Right cardiac atrium (tissue), 5 donors: ENCODE data around the gene TMLHE. TPM values are rescaled to one million over a fixed set of nuclear protein-coding genes. Genes with fewer than 3 reads are reported as not detected.
"Not testable (repeated sequence)": the region's sequence is repeated elsewhere in the genome, so short reads cannot be mapped to it uniquely, and the experiment has no call there.

Source experiments
- ATAC-seq, 2 donors: fragments of 200-7000 bp; cut with Tn5 transposase; one replicate each; pipeline versions ENCODE4 v1.8.0 to v1.9.1; 2020; ENCODE audit warnings: moderate library complexity in 2 of 2, mild to moderate bottlenecking in 1 of 2
- DNase-seq, 3 donors: peaks; one replicate each; pipeline ENCODE4 v3.0.0-alpha.2; 2020
- H3K27ac ChIP-seq: one replicate; pipeline ENCODE4 v1.5.1; 2013; ENCODE audit warnings: mild to moderate bottlenecking, low read length, control low read depth, moderate library complexity
- H3K27me3 ChIP-seq: one replicate; pipeline ENCODE4 v1.6.1; 2013; ENCODE audit not compliant: control insufficient read depth, insufficient read depth
- H3K4me1 ChIP-seq: one replicate; pipeline ENCODE4 v1.6.1; 2013; ENCODE audit warnings: low read length; ENCODE audit not compliant: control insufficient read depth, insufficient read depth
- H3K4me3 ChIP-seq: one replicate; pipeline ENCODE4 v1.5.1; 2013; ENCODE audit warnings: low read length, control low read depth
- H3K9me3 ChIP-seq: one replicate; pipeline ENCODE4 v1.6.1; 2013; ENCODE audit warnings: low read length; ENCODE audit not compliant: control insufficient read depth
- WGBS: extraction: QIAGEN DNeasy Blood & Tissue Kit; methylation state at CpG from one replicate; pipeline ENCODE4 v1.1.7; 2013; 5-methylcytosine and 5-hydroxymethylcytosine counted together
- intact Hi-C, 4 donors: fragments of 100-400 bp; cut with DNase I; formaldehyde crosslinking; loops; one replicate each; pipeline versions ENCODE4 v1.11.0 to v1.14.0; 2022 to 2023
- microRNA-seq, 2 donors: library from miRNA; unstranded; fragments of <30 nt; microRNA quantifications; one replicate each; pipeline ENCODE4 v1.2.0, GENCODE V29; 2020 to 2021
- polyA plus RNA-seq: library from polyadenylated mRNA; stranded (reverse); fragments of 200-250 nt; gene quantifications from one replicate; pipeline ENCODE4 v1.2.3, GENCODE V29; 2013
- total RNA-seq, 4 donors: library from RNA; stranded (reverse); fragmentation: NEBNext Ultra II Directional; extraction: Animal tissue kit (Norgen Biotek cat#: 25700); gene quantifications; one replicate each; pipeline ENCODE4 v1.2.1, GENCODE V29; 2021
- donor health status: healthy with polysubstance abuse.
- donor health status: DM: no; HTN: yes; CAD: no.
- donor health status: DM: no; HTN: no; CAD: no.
- donor health status: DM: no; HTN: yes; CAD: no; lungs with severe emphysema.
- donor health status: DM: yes; HTN: yes; CAD: no.

Gene TMLHE
- total and polyA plus RNA-seq, 5 donors: 16.3 to 37.0 (median 31.1) TPM

DNA sequence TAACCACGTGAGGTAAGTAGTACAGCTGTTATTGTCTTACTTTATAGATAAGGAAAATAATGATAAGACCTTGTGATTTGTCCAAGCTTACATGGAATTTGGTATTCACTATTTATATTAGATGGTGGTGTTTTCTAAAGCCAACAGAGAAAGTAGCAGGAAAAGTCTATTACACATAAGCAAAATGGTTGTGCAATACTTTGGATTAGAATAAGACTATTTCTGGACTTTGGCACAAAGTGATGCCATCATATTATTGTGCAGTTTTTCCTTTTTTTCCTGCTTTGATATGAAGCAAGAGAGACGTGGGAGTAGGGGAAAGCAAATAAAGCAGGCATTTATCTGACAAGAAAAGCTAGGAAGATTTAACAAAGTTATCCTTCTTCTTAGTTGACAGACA, 117.6 kb downstream of the TMLHE start:
- H3K27me3 ChIP-seq, H3K4me1 ChIP-seq, DNase-seq, H3K4me3 ChIP-seq, H3K27ac ChIP-seq, intact Hi-C loops, ATAC-seq, H3K9me3 ChIP-seq: not testable (repeated sequence)
- WGBS: no CpG with 5 or more reads among the region's 2 CpGs

DNA sequence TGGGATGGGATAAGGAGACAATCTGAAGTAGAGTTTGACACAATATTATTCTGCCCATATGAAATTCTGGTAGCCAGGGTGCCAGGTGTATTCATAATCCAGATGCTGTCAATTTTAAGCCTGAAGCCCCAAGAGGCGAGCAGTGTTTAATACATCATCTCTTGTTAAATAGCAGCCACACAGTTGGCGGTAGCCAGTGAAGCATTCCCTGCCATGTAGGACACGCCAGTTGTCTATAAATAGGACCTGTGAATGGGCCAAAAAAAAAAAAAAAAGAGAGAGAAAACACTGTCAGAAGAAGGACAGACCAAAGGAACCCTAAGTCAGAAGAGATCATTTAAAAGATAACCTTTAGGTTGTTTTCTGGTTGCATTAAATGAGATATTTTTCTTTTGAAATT, 121.3 kb downstream of the TMLHE start:
- H3K27ac ChIP-seq, H3K4me3 ChIP-seq, H3K27me3 ChIP-seq, DNase-seq, H3K9me3 ChIP-seq, H3K4me1 ChIP-seq, intact Hi-C loops: not testable (repeated sequence)
- ATAC-seq: peak in 1 of 2 donors; percentile 47
- no CpG with 5 or more reads among the region's 3 CpGs for WGBS

DNA sequence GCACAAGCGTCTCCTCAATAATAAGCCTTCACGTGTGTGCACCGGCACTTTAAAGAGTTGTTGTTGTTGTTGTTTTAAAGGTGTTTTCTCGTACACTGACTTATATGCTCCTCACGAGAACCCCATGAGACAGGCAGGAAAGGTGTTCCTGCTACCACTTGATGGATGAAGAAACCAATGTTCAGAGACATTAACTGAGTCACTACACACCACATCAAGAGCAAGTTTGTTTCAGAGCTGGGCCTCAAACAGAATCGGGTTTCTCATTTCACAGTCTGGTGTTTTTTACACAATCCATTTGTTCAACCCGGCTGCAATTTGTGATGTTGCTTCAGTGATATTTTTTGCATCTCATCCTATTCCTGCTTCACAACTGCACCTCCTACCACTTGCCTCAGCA, 135.6 kb downstream of the TMLHE start:
- H3K4me1 ChIP-seq, ATAC-seq, H3K27ac ChIP-seq, H3K27me3 ChIP-seq, intact Hi-C loops, H3K4me3 ChIP-seq, H3K9me3 ChIP-seq, DNase-seq: not testable (repeated sequence)
- no CpG with 5 or more reads among the region's 7 CpGs for WGBS

DNA sequence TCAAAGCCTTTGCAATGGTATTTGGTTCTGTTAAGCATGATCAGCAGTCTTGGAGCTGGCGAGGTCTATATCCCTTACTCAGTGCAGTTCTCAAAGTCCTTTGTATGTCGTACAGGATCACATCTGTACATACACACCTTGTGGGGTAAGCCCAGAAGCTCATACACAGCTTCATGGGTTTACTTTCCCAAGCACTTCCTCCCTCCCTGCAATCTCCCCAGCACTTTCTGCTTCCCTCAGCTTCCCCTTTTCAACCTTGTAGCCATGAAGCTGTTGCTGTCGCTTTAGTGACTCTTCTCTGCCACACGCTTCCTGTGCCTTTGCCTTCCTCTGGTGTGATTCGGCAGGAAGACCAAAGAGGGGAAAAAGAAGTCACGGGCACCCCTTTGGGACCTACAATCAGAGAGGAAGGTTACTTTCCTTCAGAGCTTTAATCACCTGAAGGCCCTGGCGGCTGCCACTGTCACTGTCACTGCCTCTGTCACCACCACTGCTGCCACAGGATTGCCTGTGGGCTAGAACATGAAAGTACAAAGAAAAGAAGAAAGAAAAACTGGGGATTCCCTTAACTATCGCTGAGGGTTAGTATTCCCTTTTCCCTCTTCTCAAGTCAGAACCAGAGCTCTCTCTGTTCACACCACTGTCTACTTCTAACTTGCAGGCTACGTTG, 146.3 kb downstream of the TMLHE start:
- H3K9me3 ChIP-seq, ATAC-seq, H3K4me1 ChIP-seq, DNase-seq, H3K4me3 ChIP-seq, H3K27ac ChIP-seq, H3K27me3 ChIP-seq, intact Hi-C loops: not testable (repeated sequence)
- no CpG with 5 or more reads among the region's 9 CpGs for WGBS

DNA sequence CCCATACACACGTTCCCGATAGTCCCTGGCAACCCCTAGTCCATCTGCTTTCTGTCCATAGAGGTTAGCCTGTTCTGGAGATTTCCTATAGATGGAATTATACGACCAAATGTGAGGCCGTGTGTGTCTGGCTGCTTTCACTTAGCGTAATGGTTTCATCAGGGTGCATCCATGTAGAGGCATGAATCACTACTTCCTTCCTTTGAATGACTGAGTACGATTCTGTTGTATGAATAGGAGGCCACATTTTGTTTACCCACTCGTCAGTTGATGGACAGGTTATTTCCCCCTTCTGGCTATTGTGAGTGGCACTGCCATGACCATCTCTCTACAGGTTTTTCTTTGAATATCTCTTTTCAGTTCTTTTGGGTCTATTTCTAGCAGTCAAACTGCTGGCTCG, 152.3 kb downstream of the TMLHE start:
- H3K27ac ChIP-seq, H3K9me3 ChIP-seq, H3K27me3 ChIP-seq, ATAC-seq, intact Hi-C loops, DNase-seq, H3K4me3 ChIP-seq, H3K4me1 ChIP-seq: not testable (repeated sequence)
- no CpG with 5 or more reads among the region's 8 CpGs for WGBS

DNA sequence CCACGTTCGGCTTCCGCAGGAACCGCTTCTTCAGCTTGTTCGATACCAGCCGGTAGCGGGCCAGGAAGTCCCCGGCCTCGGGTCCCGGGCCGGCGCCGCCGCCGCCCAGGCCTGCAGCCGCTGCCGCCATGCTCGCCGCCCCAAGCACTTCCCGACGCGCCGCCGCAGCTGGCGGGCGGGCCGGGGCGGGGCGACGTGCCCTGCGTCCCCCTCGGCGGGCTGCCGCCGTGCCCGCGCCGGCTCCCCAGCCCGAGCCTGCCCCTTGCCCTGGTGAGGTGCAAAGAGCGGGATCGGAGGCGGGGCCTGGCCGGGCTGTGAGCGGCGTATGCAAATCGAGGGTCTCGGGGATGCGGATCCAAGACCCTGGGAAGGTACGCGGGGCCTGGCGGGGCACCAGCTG, 154.3 kb downstream of the TMLHE start, which contains the start of gene F8A3:
Gene F8A3 (minus strand): TSS at position 150 of the 400 bp plus-strand sequence. CDS start 20 bp downstream, at position 130.
- H3K4me1 ChIP-seq, H3K27ac ChIP-seq, DNase-seq, H3K4me3 ChIP-seq, intact Hi-C loops, H3K27me3 ChIP-seq, H3K9me3 ChIP-seq: not testable (repeated sequence)
- no CpG with 5 or more reads among the region's 51 CpGs for WGBS
- peak; percentile 88 to 89 for ATAC-seq

DNA sequence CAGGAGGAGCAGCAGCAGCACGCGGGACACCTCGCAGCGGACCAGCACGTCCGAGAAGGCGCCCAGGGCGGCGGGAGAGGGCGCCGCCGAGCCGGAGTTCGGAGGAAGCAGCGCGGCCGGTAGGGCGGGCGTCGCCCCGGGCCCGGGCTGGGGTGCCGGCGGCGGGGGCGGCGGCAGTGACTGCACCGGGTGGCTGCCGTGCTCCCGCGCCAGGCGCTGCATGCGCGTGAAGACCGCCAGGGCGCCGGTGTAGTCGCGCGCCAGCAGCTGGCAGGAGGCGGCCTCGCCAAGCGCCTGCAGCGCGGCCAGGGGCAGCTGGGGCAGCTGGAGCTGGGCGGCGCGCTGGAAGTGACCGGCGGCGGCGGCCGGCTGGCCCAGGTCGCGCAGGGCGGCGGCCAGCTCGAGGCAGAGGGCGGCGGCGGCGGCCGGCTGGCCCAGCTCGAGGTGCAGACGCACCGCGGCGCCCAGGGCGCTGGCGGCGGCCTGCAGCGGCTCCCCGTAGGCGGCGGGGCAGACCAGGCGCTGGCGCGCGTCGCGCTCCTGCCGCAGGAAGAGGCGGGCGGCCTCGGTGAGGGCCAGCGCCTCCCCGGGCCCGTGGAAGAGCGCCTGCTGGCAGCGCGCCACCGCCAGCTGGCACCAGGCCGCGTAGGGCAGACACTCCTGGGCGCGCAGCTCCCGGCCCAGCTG, 154.8 kb downstream of the TMLHE start:
- DNase-seq, H3K4me3 ChIP-seq, H3K27ac ChIP-seq, H3K4me1 ChIP-seq, intact Hi-C loops, H3K27me3 ChIP-seq, H3K9me3 ChIP-seq: not testable (repeated sequence)
- WGBS: no CpG with 5 or more reads among the region's 97 CpGs
- ATAC-seq: peak; percentile 76 to 84

DNA sequence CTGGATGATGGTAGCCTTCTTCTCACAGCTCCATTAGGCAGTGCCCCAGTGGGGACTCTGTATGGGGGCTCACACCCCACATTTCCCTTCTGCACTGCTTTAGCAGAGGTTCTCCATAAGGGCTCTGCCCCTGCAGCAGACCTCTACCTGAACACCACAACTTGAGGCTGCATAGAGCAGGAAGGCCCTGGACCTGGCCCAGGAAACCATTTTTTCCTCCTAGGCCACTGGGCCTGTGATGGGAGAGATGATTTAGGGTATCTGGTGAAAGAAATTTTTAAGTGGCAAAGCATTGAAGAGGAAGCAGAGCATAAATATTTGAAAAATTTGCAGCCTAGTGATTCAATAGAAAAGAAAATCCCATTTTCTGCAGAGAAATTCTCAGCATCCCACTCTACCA, 171.7 kb downstream of the TMLHE start:
- H3K27ac ChIP-seq: no peak overlapping the region
- no peak for ATAC-seq
- H3K4me1 ChIP-seq: no peaks in the 10 kb centered on the region
- H3K4me3 ChIP-seq: no peak overlapping the region
- intact Hi-C loops: no loop called here
- H3K27me3 ChIP-seq: no peaks in the 10 kb centered on the region
- H3K9me3 ChIP-seq: no peaks in the 10 kb centered on the region
- no peak for DNase-seq

Small RNAs within 50 kb of the gene (microRNA-seq; reads per million reads assigned to microRNA genes)
- 0 reads per million in 2 donors for gene MIR1184-3

Other genes with a start within 250 kb of the TMLHE start
- not detected for gene F8A2, start 230.9 kb downstream of the TMLHE start, total RNA-seq
- gene F8A2, start 230.9 kb downstream of the TMLHE start, polyA plus RNA-seq: not detected
- 10 to 100 TPM in 1 of 4 donors, 1 to 10 TPM in 2, under 1 TPM in 1; 0.18 to 16.5 (median 7.0) TPM for gene F8A3, start 154.3 kb downstream of the TMLHE start, total RNA-seq
- 0.09 TPM for gene F8A3, start 154.3 kb downstream of the TMLHE start, polyA plus RNA-seq
- 1 to 10 TPM in 1 of 4 donors, under 1 TPM in 3; 0.71 to 1.1 (median 0.87) TPM for gene SPRY3, start 366 bp downstream of the TMLHE start, total RNA-seq
- 0.43 TPM for gene SPRY3, start 366 bp downstream of the TMLHE start, polyA plus RNA-seq